Left renal cortex interstitium (tissue), 4 donors: ENCODE measurements around the gene GPC5. TPM values are rescaled to one million over a fixed set of nuclear protein-coding genes. Genes with fewer than 3 reads are reported as not detected.
"Not testable (repeated sequence)": the region's sequence is repeated elsewhere in the genome, so short reads cannot be mapped to it uniquely, and the experiment has no call there.

Source experiments
- DNase-seq, 4 donors: peaks; one replicate each; pipeline ENCODE4 v3.0.0-alpha.2; 2013; ENCODE audit warnings: low read depth in 4 of 4, low spot score in 2 of 4, missing footprints in 1 of 4
- polyA plus RNA-seq, 4 donors: library from polyadenylated mRNA; unstranded; fragments of 120-200 nt; gene quantifications; one replicate each; pipeline ENCODE4 v1.2.1, GENCODE V29; 2013; ENCODE audit not compliant: insufficient read length in 4 of 4

GPC5 gene
- polyA plus RNA-seq, 4 donors: 3.1 to 8.6 (median 3.8) TPM

- DNase-seq: not testable (repeated sequence)
Observed at GRCh38 chr13:92752705-92753104, 1354.3 kb downstream of the GPC5 start.

GRCh38 chr13:92761710-92762109 lies 1363.3 kb downstream of the GPC5 start:
- no peak for DNase-seq

DNA sequence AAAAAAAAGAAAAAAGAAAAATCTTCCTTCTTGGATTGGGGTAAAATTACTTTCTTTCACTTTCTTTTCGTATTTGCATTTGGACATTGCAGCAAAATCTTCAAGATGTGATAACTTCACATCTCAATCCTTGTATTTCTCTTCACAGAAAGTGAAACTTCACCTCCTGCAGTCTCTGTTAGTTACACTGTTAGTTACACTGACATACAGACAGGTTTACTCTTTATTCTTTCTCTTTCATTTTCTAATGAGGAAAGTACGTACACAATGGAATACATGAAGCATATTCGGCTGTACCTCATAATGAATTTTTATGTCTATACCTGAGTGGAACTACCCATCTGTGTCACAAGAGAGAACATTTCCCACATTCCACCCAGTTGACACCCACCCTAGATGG lies 1369.0 kb downstream of the GPC5 start:
- no peak for DNase-seq

DNA sequence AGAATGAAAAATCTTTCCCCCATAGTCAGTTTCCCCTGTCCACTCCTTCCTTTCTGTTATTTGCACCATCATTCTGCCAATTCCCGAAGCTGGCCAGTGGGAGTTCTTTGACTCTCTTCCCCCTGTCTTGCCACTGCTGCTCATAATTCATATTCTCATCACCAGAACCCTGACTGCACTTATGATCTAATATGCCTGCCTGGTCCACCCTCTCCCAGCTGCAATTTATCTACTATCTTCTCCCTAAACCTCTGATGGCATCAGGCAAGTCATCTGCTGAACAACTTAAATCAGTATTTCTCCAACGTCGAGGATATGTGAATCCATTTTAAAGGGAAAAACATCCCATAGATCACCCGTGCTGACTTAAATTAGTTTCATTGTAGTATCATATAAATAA lies 1370.2 kb downstream of the GPC5 start:
- no peak for DNase-seq

GRCh38 chr13:92769046-92769445 lies 1370.6 kb downstream of the GPC5 start:
- no peak for DNase-seq

DNA sequence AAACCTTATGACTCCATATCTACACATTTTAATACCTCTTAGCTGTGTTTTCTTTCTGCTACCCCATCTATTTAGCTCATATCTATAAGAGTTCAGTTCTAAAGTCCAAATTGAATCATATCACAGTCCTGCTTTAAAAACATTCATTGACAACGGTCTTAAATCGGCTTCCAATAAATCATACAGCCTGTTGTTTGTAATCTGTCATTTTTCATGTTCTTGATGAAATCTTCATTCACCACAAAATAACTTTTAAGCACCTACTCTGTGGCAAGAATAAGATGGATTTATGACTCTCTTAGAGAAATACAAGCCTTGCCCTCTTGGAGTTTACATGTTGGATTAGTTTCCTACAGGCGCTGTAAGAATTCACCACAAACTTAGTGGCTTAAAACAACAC lies 1377.2 kb downstream of the GPC5 start:
- DNase-seq: no peak

- DNase-seq: no peak
Observed at GRCh38 chr13:92781965-92782690, 1383.7 kb downstream of the GPC5 start.

DNA sequence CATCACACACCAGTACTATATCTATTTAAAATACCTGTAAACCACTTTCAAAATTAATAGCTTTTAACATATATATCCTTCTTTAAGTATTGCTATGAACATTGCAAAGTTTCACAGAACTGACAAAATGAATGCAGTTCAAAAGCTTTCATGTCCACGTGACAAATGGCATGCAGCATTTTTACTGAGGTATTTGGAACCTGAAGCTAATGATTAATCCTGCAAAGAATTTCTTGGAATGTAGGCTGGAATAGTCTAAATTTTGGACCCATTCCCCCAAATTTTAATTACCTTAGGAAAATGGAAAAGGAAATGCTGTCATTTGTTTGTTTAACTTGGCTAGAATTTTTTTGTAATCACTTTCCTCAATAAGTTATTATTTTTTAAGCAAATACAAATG lies 1404.4 kb downstream of the GPC5 start:
- DNase-seq: no peak

GRCh38 chr13:92804346-92804745 lies 1405.9 kb downstream of the GPC5 start:
- DNase-seq: no peak

DNA sequence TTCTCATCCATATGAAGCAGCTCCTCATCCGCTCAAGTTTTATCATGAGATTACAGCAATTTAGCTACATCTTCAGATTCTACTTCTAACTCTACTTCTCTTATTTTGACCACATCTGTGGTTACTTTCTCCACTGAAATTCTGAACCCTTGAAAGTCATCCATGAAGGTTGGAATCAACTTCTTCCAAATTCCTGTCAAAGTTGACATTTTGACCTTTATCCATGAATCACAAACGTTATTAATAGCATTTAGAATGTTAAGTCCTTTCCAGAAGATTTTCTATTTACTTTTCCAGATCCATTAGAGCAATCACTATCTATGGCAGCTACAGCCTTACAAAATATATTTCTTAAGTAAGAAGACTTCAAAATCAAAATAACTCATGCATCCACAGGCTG lies 1406.5 kb downstream of the GPC5 start:
- no peak for DNase-seq

GRCh38 chr13:92805766-92806165 lies 1407.3 kb downstream of the GPC5 start:
- DNase-seq: no peak

DNA sequence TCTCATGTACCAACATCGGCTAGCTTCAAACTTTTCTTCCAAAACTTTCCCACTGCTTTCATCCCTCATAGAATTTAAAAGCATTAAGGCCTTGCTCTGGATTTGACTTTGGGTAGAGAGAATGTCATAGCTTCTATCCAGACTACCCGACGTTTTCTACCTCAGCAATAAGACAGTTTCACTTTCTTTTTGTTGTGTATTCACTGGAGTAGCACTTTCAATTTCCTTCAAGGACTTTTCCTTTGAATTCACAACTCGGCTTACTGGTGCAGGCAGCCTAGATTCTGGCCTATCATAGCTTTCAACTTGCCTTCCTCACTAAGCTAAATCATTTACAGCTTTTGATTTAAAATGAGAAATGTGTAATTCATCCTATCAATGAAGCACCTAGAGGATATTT lies 1407.8 kb downstream of the GPC5 start:
- peak in 1 of 4 donors; percentile 4 for DNase-seq

DNA sequence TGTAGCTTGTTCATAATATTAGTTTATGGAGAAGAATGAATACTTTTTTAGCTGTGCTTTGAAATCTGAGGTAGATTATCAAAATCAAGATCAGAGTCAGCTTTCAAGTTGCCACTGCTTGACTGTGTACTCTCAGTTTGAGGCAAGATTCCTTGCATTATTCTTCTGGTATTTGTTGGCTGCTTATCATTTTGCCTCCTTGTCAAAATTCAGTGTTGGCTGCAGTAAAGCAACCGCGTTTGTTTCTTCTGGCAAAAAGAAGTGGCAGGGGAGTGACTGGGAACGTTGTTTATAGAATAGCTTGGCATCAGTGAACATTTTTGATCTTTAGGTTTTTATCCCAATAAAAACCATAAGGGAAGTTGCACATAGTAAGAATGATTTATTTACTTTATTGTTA lies 1408.9 kb downstream of the GPC5 start:
- no peak for DNase-seq

- no peak for DNase-seq
Observed at GRCh38 chr13:92807966-92808365, 1409.5 kb downstream of the GPC5 start.

GRCh38 chr13:92821324-92821723 lies 1422.9 kb downstream of the GPC5 start:
- DNase-seq: no peak

- no peak for DNase-seq
Observed at GRCh38 chr13:92823059-92823458, 1424.6 kb downstream of the GPC5 start.

- DNase-seq: no peak
Observed at GRCh38 chr13:92825938-92826596, 1427.6 kb downstream of the GPC5 start.

GRCh38 chr13:92827503-92827902 lies 1429.1 kb downstream of the GPC5 start:
- no peak for DNase-seq

DNA sequence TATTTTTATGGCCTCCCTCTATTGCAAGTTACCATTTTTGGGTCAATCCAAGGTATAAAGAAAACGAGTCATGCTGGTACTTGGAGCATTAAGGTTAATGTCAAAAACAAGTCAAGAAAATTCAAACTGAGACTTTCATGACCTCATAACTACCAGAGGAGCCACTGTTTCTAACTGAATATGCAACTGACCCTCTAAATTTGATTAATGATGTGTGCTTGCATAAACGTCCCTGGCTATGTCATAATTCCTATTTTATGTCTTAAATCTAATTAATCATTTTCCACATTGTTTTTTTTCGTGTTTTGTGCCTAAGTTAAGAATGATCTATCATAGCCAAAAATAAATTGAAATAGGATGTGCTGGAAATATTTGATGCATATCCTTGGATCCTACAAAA lies 1431.5 kb downstream of the GPC5 start:
- DNase-seq: no peak

DNA sequence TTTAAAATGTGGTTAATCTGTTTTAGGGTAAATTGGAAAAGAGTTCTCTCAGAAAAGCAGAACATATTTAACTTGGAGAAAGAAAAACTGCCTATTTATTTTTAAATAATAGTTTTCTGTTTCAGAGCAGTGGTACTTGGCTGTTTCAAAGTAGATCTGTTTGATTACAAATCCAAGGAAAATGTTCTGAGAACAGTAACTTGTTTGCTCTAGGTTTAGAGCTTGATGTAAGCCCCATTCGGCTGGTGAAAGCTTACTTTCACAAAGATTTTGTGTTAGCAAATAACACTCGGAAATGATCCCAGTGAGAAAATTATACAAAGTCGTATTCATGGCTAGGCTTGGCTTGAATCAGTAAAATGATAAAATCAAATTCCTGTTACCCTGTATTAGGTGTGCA lies 1432.4 kb downstream of the GPC5 start:
- DNase-seq: no peak

DNA sequence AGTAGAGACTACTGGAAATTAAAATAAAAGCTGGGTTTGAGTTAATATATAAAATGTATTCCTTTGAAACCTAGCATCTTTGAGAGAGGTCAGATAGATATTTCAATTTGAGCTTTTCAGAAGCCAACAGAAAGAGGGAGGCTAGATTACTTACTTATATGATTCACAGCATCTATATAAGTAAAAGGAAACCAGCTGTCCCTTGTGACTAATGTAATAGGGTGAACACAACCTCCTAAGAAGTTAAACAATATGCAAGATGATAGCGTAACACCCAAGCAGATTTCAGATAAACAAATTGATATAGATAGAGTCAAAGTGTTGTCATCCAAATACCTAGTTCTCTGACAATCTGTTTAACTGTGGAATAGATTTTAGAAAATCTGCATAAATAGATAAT lies 1434.7 kb downstream of the GPC5 start:
- DNase-seq: peak in 1 of 4 donors; percentile 3

GRCh38 chr13:92836171-92836570 lies 1437.8 kb downstream of the GPC5 start:
- DNase-seq: no peak
